Measurements from ENCODE around the gene EIF4H.

DNA sequence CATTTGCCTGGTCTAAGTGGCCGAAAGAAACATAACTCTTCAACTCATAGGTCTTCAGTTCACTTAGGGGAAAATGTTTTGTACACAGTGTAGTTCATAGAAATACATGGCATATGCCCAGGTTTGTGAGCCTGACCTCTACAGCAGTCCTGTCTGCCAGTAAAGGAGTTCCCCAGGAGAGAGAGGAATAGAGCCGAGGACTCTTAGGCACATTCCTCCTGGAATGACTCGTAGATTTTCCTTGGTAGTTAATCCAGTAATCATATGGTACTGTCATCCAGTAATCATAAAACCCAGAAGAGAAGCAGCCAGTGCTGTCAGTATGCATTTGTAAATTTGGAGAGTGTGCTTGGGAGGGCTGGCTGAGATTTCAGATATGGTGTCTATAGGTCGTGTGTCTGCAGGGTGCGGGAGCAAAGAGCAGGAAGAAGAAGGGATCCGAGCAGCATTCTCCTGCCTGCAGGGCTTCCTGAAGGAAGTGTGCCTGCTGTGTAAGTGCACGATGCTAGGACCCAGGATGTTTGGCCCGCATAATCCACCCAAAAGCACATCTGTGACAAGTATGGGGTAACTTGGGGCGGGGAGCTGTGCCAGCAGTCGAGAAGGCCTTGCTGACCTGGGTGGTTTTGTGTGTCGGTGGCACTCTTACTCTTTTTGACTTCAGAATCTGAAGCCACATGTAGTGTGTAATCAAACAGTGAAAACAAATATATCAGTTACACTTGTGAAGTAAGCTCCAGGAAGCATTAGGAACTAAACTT lies 13.9 kb downstream of the EIF4H start:
- TF ChIP-seq, protein P1, sequence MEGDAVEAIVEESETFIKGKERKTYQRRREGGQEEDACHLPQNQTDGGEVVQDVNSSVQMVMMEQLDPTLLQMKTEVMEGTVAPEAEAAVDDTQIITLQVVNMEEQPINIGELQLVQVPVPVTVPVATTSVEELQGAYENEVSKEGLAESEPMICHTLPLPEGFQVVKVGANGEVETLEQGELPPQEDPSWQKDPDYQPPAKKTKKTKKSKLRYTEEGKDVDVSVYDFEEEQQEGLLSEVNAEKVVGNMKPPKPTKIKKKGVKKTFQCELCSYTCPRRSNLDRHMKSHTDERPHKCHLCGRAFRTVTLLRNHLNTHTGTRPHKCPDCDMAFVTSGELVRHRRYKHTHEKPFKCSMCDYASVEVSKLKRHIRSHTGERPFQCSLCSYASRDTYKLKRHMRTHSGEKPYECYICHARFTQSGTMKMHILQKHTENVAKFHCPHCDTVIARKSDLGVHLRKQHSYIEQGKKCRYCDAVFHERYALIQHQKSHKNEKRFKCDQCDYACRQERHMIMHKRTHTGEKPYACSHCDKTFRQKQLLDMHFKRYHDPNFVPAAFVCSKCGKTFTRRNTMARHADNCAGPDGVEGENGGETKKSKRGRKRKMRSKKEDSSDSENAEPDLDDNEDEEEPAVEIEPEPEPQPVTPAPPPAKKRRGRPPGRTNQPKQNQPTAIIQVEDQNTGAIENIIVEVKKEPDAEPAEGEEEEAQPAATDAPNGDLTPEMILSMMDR (conservative IDR thresholded peaks at IDR 0.05; ENCODE audit: low read depth, low read length): no peak
- no peak for TF ChIP-seq EZH2 (IDR thresholded peaks at IDR 0.05; ENCODE audit: borderline replicate concordance, low read depth, low read length, poor library complexity, severe bottlenecking)

All from A673 (cell line).